Fibroblast of skin of abdomen (primary cell): ENCODE data around the gene C5AR1. TPM values are rescaled to one million over a fixed set of nuclear protein-coding genes. Genes with fewer than 3 reads are reported as not detected.
"Not testable (repeated sequence)": the region's sequence is repeated elsewhere in the genome, so short reads cannot be mapped to it uniquely, and the experiment has no call there.

Experiments used
- DNase-seq: peaks from one replicate; pipeline ENCODE4 v3.0.0-alpha.2; 2013
- polyA plus RNA-seq, 2 experiments: library from polyadenylated mRNA; unstranded; fragments of 120-200 nt; gene quantifications; one replicate each; pipeline ENCODE4 v1.2.1, GENCODE V29; 2013; ENCODE audit not compliant: insufficient read length in 2 of 2

The C5AR1 gene
- polyA plus RNA-seq (2013, experiment 1 of 2; ENCODE audit: insufficient read length): 0.21 TPM
- 0.58 TPM for polyA plus RNA-seq (2013, experiment 2 of 2; ENCODE audit: insufficient read length)

DNA sequence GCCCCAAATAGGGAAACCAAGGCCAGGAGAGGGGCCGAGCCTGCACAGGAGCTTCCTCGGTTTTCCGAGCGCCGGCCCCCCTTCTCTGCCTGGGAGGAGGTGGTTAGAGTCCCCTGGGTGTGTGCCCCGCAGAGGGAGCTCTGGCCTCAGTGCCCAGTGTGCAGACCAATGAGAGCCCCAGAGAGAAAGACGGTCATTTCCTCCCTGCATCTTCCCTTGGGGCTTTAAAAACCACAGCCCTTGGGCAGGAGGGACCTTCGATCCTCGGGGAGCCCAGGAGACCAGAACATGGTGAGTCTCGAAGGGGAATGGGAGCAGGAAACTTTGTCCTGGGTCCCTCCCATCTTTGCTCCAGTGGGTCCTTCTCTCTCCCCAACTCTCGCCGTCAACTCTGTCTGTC is at the start of gene C5AR1:
Gene C5AR1, plus strand, starts transcription at position 254 of the 400 bp plus-strand sequence. Its CDS starts 35 bp downstream, at position 289.
- DNase-seq: no peak

- no peak for DNase-seq
Measured at GRCh38 chr19:47260476-47260875, 49.2 kb upstream of the C5AR1 start.

DNA sequence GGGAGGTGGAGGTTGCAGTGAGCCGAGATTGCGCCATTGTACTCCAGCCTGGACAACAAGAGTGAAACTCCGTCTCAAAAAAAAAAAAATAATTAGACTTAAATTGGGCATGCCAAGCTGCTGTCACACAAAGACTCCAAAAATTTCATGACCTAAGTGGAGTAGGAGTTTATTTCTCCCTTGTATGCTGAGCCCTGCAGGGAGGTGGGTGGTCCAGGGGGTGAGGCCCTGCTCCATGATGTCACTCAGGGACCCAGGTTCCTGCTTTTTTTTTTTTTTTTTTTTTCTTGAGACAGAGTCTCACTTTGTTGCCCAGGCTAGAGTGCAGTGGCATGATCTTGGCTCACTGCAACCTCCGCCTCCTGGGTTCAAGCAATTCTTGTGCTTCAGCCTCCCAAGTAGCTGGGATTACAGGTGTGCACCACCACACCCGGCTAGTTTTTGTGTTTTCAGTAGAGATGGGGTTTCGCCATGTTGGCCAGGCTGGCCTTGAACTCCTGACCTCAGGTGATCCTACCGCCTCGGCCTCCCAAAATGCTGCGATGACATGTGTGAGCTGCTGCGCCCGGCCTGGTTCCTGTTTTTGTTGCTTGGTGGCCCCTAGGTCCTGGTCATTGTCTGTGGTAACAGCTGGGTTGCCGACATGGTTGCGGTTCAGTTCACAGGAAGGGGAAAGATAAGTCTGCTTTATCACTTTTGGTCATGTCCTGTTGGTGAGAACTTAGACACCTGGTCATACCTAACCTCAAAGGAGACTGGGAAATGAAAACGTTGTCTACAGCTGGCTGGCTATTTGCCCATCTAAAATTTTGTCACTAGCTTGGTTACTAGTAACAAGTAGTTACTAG is 47.5 kb upstream of the C5AR1 start:
- DNase-seq: not testable (repeated sequence)

DNA sequence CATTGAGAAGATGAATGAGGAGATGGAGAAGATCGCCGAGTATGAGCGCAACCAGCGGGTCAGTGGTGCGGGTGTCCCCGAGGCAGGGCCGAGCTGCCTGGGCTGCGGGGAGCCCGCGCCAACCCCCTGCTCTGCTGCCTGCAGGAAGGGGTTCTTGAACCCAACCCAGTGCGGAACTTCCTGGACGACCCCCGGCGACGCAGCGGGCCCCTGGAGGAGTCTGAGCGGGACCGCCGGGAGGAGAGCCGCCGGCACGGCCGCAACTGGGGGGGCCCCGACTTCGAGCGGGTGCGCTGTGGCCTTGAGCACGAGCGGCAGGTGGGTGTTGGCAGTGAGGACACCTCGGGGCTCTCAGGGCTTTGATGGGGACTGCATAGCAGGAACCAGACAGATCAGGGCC is 45.0 kb upstream of the C5AR1 start:
- no peak for DNase-seq

DNA sequence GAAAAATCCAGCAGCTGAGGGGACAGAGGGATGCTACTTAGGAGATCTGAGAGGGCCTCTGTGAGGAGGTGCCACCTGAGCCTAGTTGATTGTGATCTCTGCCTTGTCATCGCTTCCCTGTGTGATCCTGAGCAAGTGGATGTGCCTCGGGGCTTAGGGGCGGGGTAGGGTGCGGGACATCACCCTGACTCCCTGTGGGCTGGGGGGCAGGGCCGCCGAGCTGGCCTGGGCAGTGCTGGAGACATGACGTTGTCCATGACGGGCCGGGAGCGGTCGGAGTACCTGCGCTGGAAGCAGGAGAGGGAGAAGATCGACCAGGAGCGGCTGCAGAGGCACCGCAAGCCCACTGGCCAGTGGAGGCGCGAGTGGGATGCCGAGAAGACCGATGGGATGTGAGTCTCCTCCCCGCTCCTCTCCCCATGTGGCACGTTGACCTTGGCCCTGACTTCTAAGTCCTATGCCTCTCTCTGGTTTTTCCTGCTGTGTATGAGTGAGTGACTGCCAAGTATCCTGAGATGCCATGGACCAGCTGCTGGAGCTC is 43.2 kb upstream of the C5AR1 start:
- DNase-seq: no peak

DNA sequence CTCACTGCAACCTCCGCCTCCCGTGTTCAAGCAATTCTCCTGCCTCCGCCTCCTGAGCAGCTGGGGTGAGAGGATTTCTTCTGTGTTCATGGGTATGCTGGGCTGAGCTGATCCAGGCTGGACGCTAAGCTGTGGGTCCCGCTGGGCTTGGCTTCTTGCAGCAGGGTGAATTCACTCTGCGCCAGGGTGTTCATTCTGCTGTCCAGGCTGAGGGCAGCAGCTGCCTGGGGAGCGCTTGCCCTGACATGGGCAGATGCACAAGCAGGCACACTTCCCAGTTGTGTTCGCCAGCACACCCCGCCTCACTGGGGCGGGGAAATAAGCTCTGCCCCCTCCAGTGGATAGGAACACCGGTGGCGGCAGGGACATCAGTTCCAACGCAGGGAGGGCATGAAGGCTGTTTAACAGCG is 42.3 kb upstream of the C5AR1 start:
- DNase-seq: no peak

DNA sequence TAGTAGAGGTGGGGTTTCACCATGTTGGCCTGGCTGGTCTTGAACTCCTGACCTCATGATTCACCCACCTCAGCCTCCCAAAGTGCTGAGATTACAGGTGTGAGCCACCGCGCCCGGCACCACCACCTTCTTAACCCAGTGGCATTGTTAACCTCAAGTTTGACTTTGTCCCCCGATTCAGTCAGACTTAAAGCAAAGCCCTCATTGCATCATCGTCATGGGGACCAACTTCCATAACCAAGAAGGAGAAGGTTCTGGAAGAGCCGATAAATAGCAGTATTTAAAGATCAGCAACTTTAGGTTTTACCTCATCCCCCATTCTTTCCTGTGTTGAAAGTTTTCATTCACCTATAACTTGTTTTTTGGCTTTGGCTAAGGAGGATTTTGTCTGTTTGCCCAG is 41.6 kb upstream of the C5AR1 start:
- DNase-seq: no peak

- no peak for DNase-seq
Measured at GRCh38 chr19:47269596-47269995, 40.1 kb upstream of the C5AR1 start.

- DNase-seq: no peak
Measured at GRCh38 chr19:47270408-47270807, 39.3 kb upstream of the C5AR1 start.

- DNase-seq: no peak
Measured at GRCh38 chr19:47271949-47272348, 37.7 kb upstream of the C5AR1 start.

DNA sequence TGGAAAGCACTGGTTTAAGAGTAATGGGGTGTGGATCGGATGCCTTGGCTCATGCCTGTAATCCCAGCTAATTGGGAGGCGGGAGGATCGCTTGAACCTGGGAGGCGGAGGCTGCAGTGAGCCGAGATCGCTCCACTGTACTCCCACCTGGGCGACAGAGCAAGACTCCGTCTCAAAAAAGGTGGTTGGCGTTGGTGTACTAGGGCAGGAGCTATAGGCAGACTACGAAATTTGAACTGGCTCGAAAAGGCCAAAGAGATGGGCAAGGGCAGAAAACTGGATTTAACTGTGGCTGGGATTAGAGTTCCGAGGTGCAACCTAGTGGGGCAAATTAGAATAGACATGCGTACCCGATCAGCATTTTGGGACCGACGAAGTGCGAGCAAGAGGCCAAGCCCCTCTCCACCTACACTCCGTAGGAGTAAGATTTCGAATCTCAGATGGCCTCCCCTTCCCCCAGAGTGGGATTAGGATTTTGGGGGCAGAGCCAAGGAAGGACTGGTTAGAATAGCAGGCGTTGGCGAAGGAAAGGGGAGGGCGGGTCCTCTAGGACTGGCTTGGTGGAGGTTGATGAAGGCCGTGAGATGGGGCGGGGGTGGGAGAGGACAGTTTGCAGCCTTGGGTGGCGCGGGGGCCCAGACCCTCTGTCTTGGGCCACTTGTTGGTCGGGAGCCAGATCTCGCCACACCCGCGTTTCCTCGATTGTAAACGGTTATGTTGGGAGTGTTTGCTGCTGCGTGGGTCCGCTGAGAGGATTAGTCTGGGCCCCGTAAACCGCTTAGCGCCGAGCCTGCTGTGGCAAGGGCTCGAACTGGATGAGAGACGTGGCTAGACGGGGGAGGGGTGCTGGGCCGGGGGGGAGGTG is 37.0 kb upstream of the C5AR1 start:
- peak; percentile 91 for DNase-seq

- DNase-seq: peak; percentile 95
Measured at GRCh38 chr19:47273313-47274070, 36.2 kb upstream of the C5AR1 start.

GRCh38 chr19:47274071-47274890 is 35.4 kb upstream of the C5AR1 start, which contains the start of gene INAFM1:
Gene INAFM1, plus strand, starts transcription at chr19:47274885. Its CDS starts 35 bp downstream, at chr19:47274920.
- DNase-seq: peak; percentile 94

- no peak for DNase-seq
Measured at GRCh38 chr19:47274891-47275761, 34.5 kb upstream of the C5AR1 start.

GRCh38 chr19:47275791-47276461 is 33.7 kb upstream of the C5AR1 start:
- no peak for DNase-seq

DNA sequence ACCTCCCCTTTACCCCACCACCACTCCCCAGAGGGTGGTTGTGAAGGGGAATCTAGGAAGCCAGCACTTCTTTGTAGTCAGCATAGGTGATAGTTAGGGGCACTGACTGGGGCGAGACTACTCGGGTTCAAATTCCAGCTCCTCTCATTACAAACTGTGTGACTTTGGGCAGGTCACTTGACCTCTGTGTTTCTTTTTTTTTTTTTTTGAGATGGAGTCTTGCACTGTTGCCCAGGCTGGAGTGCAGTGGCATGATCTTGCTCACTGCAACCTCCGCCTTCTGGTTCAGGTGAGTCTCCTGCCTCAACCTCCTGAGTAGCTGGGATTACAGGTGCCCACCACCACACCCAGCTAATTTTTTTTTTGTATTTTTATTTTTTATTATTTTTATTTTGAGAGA is 33.1 kb upstream of the C5AR1 start:
- not testable (repeated sequence) for DNase-seq

GRCh38 chr19:47280183-47280797 is 29.4 kb upstream of the C5AR1 start:
- DNase-seq: no peak

DNA sequence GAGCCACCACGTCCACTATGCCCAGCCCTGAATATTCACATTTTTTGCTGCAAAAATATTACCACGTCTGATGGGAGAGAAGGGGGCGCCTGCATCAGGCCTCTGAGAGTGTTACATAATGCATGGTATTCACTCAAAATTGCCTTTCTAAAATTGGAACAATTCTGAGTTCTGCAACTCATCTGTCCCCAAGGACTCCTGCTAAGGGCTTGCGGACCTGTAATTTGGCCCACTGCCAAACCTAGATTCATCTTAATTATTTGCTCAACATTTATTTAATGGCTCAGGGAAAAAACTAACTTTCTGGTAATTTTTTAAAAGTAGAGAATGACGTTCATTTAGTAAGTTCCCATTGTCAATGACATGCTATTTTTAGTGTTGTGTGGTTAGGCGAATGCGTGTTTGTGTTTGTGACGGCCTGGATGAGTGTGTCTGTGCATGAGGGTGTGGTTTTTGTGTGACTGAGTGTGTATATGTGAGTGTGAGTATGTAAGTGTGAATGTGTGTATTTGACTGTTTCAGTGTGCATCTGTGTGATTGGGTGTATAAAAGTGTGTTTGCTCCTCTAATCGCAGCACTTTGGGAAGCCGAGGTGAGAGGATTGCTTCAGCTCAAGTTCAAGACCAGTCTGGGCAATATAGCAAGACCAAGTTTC is 26.1 kb upstream of the C5AR1 start:
- no peak for DNase-seq
